Esophagus muscularis mucosa (tissue), 3 donors: ENCODE results near the gene GMPPB.

ENCODE experiments used
- POLR2AphosphoS5 ChIP-seq, 2 donors: sonication (generic); formaldehyde crosslinking; IDR thresholded peaks; one replicate each; pipeline ENCODE4 v1.6.1; 2017; ENCODE audit warnings: antibody characterized with exemption in 2 of 2
- TF ChIP-seq, protein P1 (sequence below), 3 experiments: fragments of 200-600 bp in 2 of 3; fragments of 450-650 bp in 1 of 3; sonication (generic) in 2 of 3; IDR thresholded peaks; one replicate each; pipeline ENCODE4 v1.5.1; 2017 to 2019; ENCODE audit warnings: antibody characterized with exemption in 3 of 3, mild to moderate bottlenecking in 2 of 3, moderate library complexity in 1 of 3

GRCh38 chr3:49683162-49683561 lies 40.6 kb downstream of the GMPPB start:
- TF ChIP-seq, protein P1, sequence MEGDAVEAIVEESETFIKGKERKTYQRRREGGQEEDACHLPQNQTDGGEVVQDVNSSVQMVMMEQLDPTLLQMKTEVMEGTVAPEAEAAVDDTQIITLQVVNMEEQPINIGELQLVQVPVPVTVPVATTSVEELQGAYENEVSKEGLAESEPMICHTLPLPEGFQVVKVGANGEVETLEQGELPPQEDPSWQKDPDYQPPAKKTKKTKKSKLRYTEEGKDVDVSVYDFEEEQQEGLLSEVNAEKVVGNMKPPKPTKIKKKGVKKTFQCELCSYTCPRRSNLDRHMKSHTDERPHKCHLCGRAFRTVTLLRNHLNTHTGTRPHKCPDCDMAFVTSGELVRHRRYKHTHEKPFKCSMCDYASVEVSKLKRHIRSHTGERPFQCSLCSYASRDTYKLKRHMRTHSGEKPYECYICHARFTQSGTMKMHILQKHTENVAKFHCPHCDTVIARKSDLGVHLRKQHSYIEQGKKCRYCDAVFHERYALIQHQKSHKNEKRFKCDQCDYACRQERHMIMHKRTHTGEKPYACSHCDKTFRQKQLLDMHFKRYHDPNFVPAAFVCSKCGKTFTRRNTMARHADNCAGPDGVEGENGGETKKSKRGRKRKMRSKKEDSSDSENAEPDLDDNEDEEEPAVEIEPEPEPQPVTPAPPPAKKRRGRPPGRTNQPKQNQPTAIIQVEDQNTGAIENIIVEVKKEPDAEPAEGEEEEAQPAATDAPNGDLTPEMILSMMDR (IDR thresholded peaks at IDR 0.05), result no peak
- no peak for TF ChIP-seq POLR2AphosphoS5 (IDR thresholded peaks at IDR 0.05)
